Breast epithelium (tissue), 3 donors: ENCODE data around the gene SNRPD3.
"Not testable (repeated sequence)": the region's sequence is repeated elsewhere in the genome, so short reads cannot be mapped to it uniquely, and the experiment has no call there.

Experiments
- POLR2A ChIP-seq: fragments of 450-650 bp; IDR thresholded peaks from one replicate; pipeline ENCODE4 v1.6.1; 2016; ENCODE audit warnings: antibody characterized with exemption, mild to moderate bottlenecking, moderate library complexity
- POLR2AphosphoS5 ChIP-seq, 3 donors: sonication (generic); formaldehyde crosslinking; IDR thresholded peaks; one replicate each; pipeline ENCODE4 v1.6.1; 2017; ENCODE audit warnings: antibody characterized with exemption in 3 of 3

- not testable (repeated sequence) for TF ChIP-seq POLR2AphosphoS5 (IDR thresholded peaks at IDR 0.05); POLR2A
Observed at GRCh38 chr22:24606340-24606739, 50.5 kb downstream of the SNRPD3 start.
